OCI-LY1 (cell line): ENCODE data around the gene SIK2.

Source experiments
- EZH2 ChIP-seq: fragments of 200-600 bp; sonication (generic), shearing (Covaris generic); IDR thresholded peaks from 2 replicates; pipeline ENCODE4 v1.8.0; 2017; ENCODE audit warnings: borderline replicate concordance, mixed run types, mild to moderate bottlenecking, antibody characterized with exemption, low read length, moderate library complexity, mixed read lengths
- TF ChIP-seq, protein P1 (sequence below): fragments of 200-600 bp; sonication (generic), shearing (Covaris generic); IDR thresholded peaks from 2 replicates; pipeline ENCODE4 v1.5.1; 2017; ENCODE audit warnings: mild to moderate bottlenecking, antibody characterized with exemption, low read length, moderate library complexity, mixed read lengths

DNA sequence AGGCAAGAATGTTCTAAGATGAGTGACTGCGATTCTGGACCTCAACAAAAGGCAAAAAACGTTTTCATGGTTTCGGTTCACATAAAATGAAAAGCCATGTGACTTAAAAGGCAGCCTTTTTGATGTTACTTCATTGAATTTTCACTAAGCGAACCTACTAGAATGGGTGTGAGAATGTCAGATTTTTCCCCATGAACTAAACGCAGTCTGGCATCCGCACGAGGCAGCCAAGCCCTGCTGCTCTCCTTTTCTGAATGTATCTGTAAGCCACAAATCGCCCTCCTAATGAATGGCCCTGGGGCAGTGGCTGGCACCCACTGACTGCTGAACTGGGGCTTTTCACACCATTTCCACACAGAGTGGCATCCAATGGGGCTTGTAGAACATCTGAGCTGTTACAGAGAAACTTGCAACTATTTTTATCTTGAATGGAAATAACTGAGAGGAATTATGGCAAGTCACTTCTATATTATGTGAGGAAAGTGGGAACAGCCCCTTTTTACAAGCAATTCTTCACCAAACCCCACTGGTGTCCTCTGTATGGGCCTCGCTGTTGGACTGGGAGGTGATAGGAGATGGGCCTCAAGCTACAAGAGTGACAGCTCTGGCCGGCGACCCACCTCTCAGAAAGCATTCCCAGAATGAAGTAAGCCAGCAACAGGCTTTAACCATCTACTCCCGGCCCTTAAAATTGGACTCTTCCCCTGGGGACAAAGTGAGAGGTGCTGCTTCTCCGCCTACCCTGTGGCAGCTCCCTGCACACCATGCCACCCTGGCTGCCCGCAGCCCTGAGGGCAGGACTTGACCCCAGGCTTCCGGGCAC, 134.6 kb downstream of the SIK2 start:
- TF ChIP-seq, protein P1, sequence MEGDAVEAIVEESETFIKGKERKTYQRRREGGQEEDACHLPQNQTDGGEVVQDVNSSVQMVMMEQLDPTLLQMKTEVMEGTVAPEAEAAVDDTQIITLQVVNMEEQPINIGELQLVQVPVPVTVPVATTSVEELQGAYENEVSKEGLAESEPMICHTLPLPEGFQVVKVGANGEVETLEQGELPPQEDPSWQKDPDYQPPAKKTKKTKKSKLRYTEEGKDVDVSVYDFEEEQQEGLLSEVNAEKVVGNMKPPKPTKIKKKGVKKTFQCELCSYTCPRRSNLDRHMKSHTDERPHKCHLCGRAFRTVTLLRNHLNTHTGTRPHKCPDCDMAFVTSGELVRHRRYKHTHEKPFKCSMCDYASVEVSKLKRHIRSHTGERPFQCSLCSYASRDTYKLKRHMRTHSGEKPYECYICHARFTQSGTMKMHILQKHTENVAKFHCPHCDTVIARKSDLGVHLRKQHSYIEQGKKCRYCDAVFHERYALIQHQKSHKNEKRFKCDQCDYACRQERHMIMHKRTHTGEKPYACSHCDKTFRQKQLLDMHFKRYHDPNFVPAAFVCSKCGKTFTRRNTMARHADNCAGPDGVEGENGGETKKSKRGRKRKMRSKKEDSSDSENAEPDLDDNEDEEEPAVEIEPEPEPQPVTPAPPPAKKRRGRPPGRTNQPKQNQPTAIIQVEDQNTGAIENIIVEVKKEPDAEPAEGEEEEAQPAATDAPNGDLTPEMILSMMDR: no peak
- no peak for TF ChIP-seq EZH2
